Activated CD4-positive, alpha-beta T cell treated with anti-CD3 and anti-CD28 coated beads, Interleukin-2, amount 50 U/mL, for 48 hours (primary cell): ENCODE measurements around the gene PTPRT.

Experiments
- DNase-seq, 2 experiments: peaks; one replicate each; pipeline ENCODE4 v3.0.0-alpha.2; 2020

PTPRT gene

GRCh38 chr20:42524058-42524457 is 665.6 kb downstream of the PTPRT start:
- no peak for DNase-seq

GRCh38 chr20:42516692-42517091 is 673.0 kb downstream of the PTPRT start:
- DNase-seq, result no peak

DNA sequence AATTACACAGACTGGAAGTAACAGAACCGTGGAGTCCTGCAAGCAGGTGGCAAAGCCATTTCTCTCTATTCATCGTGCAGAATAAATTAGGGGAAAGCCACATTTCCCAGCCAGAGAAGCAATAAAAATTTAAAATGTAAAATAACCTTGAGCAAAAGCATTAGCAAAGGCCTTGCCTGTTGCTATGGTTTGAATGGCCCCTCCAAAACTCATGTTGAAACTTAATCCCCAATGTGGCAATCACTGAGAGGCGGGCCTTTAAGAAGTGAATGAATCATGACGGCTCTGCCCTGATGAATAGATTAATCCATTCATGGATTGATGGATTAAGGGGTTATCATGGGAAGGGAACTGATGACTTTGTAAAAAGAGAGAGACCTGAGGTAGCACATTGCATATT is 679.0 kb downstream of the PTPRT start:
- no peak for DNase-seq

- no peak for DNase-seq
These were observed 681.8 kb downstream of the PTPRT start for GRCh38 chr20:42507874-42508273.

GRCh38 chr20:42506397-42506796 is 683.3 kb downstream of the PTPRT start:
- no peak for DNase-seq

DNA sequence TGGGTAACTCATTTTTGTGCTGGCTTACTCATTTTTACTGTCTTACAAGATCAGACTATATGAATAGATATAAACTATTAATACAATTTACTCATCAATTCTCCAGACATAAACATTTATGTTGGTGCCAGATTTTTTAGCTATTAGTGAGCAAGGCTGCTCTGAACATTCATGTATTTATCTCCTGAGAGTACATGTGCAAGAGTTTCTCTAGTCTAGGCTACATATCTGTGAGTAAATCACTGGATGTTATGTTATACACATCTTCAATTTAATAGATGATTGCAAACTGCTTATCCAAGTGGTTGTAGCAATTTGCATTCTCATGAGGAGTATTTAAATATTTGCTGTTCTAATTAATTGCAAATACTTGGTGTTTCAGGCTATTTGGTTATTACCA is 687.1 kb downstream of the PTPRT start:
- no peak for DNase-seq

- DNase-seq, result no peak
These were observed 693.1 kb downstream of the PTPRT start for GRCh38 chr20:42496595-42496994.

GRCh38 chr20:42494290-42494689 is 695.4 kb downstream of the PTPRT start:
- DNase-seq, result no peak

DNA sequence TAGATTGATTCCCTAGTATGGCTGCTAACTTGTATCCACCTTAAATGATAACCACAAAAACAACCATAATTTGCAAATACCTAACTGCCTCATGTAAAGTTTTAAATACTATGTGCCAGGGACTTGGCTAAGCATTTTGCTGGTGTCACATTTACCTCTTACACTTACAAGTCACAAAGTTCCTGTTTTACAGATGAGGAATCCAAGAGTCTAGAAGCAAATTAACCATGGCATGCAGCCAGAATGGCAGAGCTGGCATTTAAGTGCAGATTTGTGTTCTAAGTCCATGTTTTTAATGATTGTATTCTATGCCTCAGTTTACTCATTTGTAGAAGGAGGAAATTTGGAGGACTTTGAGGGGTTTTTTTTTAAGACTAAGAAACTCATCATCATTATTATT is 696.7 kb downstream of the PTPRT start:
- no peak for DNase-seq

GRCh38 chr20:42492290-42492689 is 697.4 kb downstream of the PTPRT start:
- no peak for DNase-seq

DNA sequence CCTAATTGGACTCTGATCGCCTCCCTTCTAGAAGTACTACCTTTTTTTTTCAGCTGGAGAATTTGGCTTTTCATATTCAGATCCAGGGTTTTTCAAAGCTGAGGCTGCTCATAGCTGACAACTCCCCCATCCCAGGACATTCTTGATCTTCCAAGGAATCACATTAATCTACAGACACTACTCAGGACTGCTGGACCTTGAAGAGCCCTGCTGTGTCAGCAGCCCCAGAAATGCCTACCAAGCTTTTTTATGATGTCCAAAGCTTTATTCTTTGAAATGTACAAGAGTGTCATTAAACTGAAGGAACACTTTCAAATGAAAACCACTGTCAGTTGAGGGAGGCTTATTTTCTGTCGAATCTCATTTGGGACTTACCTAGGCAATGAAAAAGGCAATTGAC is 704.1 kb downstream of the PTPRT start:
- no peak for DNase-seq

DNA sequence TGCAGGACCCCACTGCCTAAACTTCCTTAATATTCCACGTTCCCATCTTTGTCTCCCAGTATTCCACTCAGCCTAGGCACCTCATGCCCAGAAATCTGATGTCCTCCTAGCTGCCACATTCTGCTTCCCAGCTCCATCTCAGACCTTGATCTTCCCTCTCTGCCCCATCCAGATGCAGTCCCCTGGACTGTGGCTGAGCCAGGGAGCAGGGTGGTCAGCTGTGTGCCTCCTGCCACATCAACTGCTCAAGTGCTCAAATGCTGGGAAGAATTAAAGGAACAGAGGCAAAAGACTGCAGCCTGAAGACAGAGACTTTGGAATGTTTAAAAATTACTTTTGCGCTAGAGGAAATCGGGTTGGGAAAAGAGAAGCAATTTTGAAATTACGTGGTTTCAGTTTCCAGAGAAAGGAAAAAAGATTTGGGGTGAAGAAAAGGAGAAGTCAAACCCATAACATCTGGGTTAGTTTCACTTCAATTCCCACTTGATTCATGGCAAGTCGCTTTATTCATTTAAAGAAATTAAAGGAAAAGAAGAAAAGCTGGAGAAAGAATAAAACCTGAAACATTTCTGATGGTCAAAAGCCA is 704.8 kb downstream of the PTPRT start:
- no peak for DNase-seq

GRCh38 chr20:42484335-42484734 is 705.4 kb downstream of the PTPRT start:
- no peak for DNase-seq

- DNase-seq, result peak; percentile 9 to 11
These were observed 705.9 kb downstream of the PTPRT start for GRCh38 chr20:42483730-42484303.

- no peak for DNase-seq
These were observed 706.9 kb downstream of the PTPRT start for GRCh38 chr20:42482808-42483207.

DNA sequence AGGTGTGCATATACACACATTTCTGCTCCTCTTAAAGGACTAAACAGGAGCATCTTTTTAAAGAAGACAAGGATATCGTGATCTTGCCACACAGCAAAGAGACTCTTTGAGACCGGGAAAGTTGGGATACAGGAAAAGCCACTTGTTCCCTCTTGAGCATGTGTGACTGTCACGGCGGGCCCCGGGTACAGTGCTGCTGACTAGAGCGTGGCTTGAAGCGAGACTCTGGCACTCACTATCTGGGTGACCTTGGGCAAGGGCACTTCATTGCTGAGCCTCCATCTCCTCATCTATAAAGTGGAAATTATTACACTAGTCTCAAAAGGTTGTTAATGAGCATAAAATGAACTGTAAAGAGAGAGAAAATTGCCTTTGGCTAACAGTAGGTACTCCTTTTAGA is 713.9 kb downstream of the PTPRT start:
- DNase-seq, result no peak

DNA sequence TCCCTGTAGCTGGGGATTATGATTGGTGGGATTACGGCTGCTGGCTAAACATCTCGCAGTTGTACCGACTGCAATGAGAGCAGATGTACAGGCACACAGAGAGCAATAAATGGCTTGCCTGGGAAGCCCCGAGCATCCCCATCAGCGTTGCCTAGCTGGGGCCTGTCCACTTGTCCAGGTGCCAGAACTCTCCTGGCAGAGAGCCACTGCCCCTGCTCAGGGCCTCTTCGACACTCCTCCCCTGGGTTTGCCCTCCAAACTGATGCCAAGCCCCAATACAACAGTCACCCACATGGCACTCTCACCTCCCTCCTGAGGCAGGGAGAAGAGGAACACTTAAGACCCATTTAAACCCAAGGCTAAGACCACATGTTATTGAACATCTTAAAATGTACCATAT is 715.1 kb downstream of the PTPRT start:
- no peak for DNase-seq

DNA sequence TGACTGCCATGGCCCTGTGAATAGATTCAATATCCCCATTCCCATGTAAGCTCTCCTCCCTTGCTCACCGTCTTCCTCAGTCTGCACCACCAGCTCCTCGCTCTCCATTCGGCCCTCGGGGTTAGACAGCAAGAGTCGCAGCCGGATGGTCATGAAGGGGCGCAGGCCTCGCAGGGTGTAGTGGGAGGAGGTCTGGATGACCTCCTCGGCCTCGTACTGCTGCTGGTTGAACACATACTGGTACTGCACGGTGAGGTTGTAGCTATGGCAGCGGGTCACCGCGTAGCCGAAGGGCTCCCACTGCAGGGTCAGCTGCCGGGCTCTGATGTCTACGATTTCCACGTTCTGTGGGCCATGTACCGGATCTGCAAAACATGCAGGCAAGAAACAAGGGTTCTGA is 717.5 kb downstream of the PTPRT start:
- no peak for DNase-seq

GRCh38 chr20:42461965-42462593 is 727.6 kb downstream of the PTPRT start:
- DNase-seq, result no peak

DNA sequence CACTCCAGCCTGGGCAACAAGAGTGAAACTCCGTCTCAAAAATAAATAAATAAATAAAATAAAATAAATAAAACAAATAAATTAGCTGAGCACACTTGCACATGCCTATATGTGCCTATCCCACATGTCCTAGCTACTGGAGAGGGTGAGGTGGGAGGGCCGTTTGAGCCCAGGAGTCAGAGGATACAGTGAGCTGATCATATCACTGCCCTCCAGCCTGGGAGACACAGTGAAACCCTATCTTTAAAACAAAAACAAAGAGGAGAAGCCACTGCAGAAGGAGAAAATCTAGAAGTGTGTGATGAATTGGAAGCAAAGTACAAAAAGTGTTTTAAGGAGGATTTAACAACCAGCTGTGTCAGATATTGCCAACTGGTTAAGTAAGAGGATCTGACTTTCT is 728.4 kb downstream of the PTPRT start:
- no peak for DNase-seq

DNA sequence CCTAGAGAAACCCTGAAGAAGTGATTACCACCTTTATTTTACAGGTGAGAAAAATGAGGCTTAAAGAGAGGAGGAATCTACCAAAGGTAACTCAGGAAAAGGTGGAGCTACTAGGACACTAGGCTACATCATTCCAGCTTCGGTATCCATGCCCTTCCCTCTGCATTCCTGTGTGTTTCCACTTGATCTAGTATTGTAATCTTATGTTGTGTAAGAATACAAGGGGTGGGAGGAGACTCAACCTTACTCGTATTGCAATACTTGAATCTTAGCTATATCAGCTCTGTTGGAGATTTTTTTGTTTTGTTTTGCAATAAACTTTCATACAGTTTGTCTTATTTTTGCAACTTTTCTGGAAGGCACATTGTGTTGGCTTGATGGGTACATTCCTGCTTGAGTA is 742.4 kb downstream of the PTPRT start:
- DNase-seq, result no peak

GRCh38 chr20:42444799-42445198 is 744.9 kb downstream of the PTPRT start:
- DNase-seq, result no peak

DNA sequence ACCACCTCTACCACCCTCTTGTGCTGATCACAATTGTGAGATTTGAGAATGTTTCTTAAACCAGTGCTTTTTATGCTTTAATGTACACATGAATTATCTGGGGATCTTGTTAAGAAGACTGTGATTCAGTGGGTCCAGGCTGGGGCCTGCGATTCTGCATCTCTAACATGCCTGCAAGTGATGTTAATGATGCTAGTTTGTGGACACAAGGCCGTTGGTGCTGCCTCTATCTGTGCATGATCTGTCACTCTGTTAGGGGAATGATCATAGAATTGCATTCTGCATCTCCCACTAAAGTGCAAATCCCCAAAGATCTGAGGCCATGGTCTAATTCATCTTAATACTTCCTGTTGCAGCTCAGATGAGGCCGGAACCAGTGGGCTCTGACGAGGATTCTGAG is 746.5 kb downstream of the PTPRT start:
- DNase-seq, result no peak

GRCh38 chr20:42442716-42443115 is 747.0 kb downstream of the PTPRT start:
- no peak for DNase-seq

- DNase-seq, result no peak
These were observed 747.8 kb downstream of the PTPRT start for GRCh38 chr20:42441864-42442331.
